ENCODE data around the gene MTMR3.

MTMR3 gene

GRCh38 chr22:29944339-29944738 lies 61.4 kb downstream of the MTMR3 start:
- Histone ChIP-seq H3K79me2 (ENCODE audit: insufficient read depth, low read length) (peaks cover 79% of the 10 kb centered on the region), H4K20me1 (ENCODE audit: insufficient read depth, low read length) (peaks cover 22% of the 10 kb centered on the region), H3K9me3 (ENCODE audit: insufficient read depth, low read length, severe bottlenecking) (peaks cover 9% of the 10 kb centered on the region), H3K4me1 (ENCODE audit: insufficient read depth, low read length) (peaks cover 13% of the 10 kb centered on the region), H3K36me3 (ENCODE audit: insufficient read depth, low read length) (no peaks in the 10 kb centered on the region), H2AFZ (ENCODE audit: low read depth, low read length) (no peak overlapping the region), H3K4me2 (ENCODE audit: insufficient read depth, low read length) (no peak overlapping the region), H3K4me3 (ENCODE audit: low read depth in 1 of 2, low read length in 2 of 2) (no peak overlapping the region), H3K27me3 (ENCODE audit: insufficient read depth, low read length, poor library complexity) (no peaks in the 10 kb centered on the region), H3K9ac (ENCODE audit: low read depth, low read length) (no peak overlapping the region), H3K27ac (ENCODE audit: low read length) (no peak overlapping the region)
- ATAC-seq (ENCODE audit: insufficient read depth, low read depth) (no peak), DNase-seq (no peak)
- TF ChIP-seq CTCF (IDR thresholded peaks at IDR 0.05; ENCODE audit: borderline replicate concordance, extremely low read depth, low read length, poor library complexity, severe bottlenecking): no peak
- no peak for TF ChIP-seq EZH2 (IDR thresholded peaks at IDR 0.05; ENCODE audit: borderline replicate concordance, low read depth, low read length, severe bottlenecking)

DNA sequence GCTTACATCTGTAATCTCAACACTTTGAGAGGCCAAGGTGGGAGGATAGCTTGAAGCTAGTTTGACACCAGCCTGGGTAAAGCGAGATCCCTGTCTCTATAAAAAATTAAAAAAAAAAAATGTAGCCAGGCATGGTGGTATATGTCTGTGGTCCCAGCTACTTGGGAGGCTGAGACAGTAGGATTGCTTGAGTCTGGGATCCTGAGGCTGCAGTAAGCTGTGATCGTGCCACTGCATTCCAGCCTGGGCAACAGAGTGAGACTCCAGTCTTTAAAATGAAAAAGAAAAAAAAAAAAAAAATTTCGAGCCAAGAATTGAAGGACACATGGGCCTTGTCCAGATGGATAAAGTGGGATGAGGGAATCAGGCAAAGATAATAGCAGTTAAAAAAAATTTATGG lies 62.5 kb downstream of the MTMR3 start:
- Histone ChIP-seq H3K27ac (ENCODE audit: low read length) (no peak overlapping the region), H3K4me1 (ENCODE audit: insufficient read depth, low read length) (peaks cover 13% of the 10 kb centered on the region), H3K4me2 (ENCODE audit: insufficient read depth, low read length) (no peak overlapping the region), H2AFZ (ENCODE audit: low read depth, low read length) (no peak overlapping the region), H3K9me3 (ENCODE audit: insufficient read depth, low read length, severe bottlenecking) (peaks cover 9% of the 10 kb centered on the region), H3K79me2 (ENCODE audit: insufficient read depth, low read length) (peaks cover 79% of the 10 kb centered on the region), H3K4me3 (ENCODE audit: low read depth in 1 of 2, low read length in 2 of 2) (no peak overlapping the region), H3K9ac (ENCODE audit: low read depth, low read length) (no peak overlapping the region), H3K27me3 (ENCODE audit: insufficient read depth, low read length, poor library complexity) (no peaks in the 10 kb centered on the region), H3K36me3 (ENCODE audit: insufficient read depth, low read length) (no peaks in the 10 kb centered on the region), H4K20me1 (ENCODE audit: insufficient read depth, low read length) (peaks cover 22% of the 10 kb centered on the region)
- DNase-seq: no peak
- TF ChIP-seq EZH2 (IDR thresholded peaks at IDR 0.05; ENCODE audit: borderline replicate concordance, low read depth, low read length, severe bottlenecking) (no peak), CTCF (IDR thresholded peaks at IDR 0.05; ENCODE audit: borderline replicate concordance, extremely low read depth, low read length, poor library complexity, severe bottlenecking) (no peak)
- no peak for ATAC-seq (ENCODE audit: insufficient read depth, low read depth)

DNA sequence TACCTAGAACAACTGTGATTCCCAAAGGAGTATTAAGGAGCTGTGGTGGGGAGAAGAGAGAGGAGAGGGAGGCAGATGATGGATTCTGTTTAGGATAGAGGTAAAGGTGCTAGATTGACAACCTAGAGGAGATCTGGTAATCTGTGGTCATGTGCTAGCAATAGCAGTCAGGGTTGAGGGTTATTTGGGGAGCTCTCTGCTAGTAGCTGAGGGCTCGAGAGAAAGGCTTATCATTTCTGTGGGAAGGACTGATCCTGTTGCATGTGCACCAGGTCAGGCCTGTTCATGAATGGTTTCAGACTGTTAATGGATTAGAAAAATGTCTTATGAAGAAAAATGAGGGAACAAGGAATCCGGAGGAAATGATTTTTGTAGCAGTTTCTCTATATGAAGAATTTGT lies 63.2 kb downstream of the MTMR3 start:
- Histone ChIP-seq H3K4me1 (ENCODE audit: insufficient read depth, low read length) (peaks cover 13% of the 10 kb centered on the region), H3K27ac (ENCODE audit: low read length) (no peak overlapping the region), H3K4me2 (ENCODE audit: insufficient read depth, low read length) (no peak overlapping the region), H3K4me3 (ENCODE audit: low read depth in 1 of 2, low read length in 2 of 2) (no peak overlapping the region), H2AFZ (ENCODE audit: low read depth, low read length) (no peak overlapping the region), H3K36me3 (ENCODE audit: insufficient read depth, low read length) (no peaks in the 10 kb centered on the region), H3K9me3 (ENCODE audit: insufficient read depth, low read length, severe bottlenecking) (peaks cover 9% of the 10 kb centered on the region), H3K79me2 (ENCODE audit: insufficient read depth, low read length) (peaks cover 76% of the 10 kb centered on the region), H4K20me1 (ENCODE audit: insufficient read depth, low read length) (peaks cover 22% of the 10 kb centered on the region), H3K9ac (ENCODE audit: low read depth, low read length) (no peak overlapping the region), H3K27me3 (ENCODE audit: insufficient read depth, low read length, poor library complexity) (no peaks in the 10 kb centered on the region)
- ATAC-seq (ENCODE audit: insufficient read depth, low read depth) (no peak), DNase-seq (no peak)
- no peak for TF ChIP-seq CTCF (IDR thresholded peaks at IDR 0.05; ENCODE audit: borderline replicate concordance, extremely low read depth, low read length, poor library complexity, severe bottlenecking)
- TF ChIP-seq EZH2 (IDR thresholded peaks at IDR 0.05; ENCODE audit: borderline replicate concordance, low read depth, low read length, severe bottlenecking): no peak
